ENCODE measurements around the gene UBAP1L.
"Not testable (repeated sequence)": the region's sequence is repeated elsewhere in the genome, so short reads cannot be mapped to it uniquely, and the experiment has no call there.

The UBAP1L gene

DNA sequence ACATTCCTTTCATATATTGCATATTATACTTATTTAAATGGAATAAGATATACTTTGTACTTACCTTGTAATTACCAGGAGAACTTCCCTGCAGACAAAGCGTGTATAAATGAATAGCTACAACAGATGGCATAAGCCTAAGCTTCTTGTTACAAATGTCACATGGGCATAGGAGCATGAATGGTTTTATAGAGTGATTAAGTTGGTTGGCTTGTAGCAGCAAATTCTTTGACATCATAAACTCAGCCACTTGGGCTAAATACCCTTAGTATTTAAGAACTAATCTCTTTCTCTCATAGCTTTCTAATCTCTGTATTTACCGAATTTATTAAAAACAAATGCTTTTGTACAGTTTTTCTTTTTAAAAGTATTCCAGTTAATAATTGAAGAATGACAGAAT is at the start of gene UBAP1L:
TSS of gene UBAP1L (minus strand) at position 115 of the 400 bp plus-strand sequence. CDS start 8,985 bp downstream, outside the sequence.
- DNase-seq = peak in 1 of 2 experiments; percentile 10

GRCh38 chr15:65164139-65164538 is 49.1 kb upstream of the UBAP1L start:
- no peak for DNase-seq

GRCh38 chr15:65163041-65163440 is 48.0 kb upstream of the UBAP1L start:
- DNase-seq = no peak

DNA sequence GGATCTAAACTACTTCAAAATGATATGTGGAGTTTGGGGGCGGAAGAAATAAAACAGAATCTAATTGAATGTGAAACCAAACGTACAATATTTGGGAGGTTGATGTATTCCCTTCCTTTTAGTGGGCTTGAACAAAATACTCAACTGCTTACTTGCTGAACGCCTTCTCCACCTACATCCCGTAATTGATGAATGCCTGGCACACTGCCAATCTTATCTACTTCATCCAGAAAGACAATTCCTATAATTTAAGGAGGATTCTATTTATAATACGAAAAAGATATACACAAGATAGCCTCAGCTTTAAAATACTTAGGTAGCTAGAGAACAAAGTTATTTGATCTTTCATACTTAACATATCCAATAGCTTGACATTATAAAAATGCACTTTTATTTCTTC is 41.7 kb upstream of the UBAP1L start:
- DNase-seq = no peak

DNA sequence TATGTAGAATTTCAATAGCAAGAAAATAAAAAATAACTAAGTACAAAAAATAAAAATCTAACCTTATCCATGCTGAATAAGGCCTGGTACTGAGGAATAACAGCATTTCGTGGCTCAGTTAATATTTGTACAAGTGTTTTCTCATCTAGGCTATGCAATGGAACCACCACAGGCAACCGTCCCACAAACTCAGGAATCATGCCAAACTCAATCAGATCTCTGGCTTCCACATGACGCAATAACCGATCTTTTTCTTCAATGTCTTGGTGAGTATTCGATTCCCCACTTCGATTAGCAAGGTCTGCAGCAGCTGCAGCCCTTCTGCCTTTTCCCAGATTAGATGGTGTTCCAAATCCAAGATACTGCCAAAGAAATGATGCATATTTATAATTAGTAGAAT is 39.7 kb upstream of the UBAP1L start:
- DNase-seq = no peak

GRCh38 chr15:65147902-65148301 is 32.9 kb upstream of the UBAP1L start:
- no peak for DNase-seq

- no peak for DNase-seq
These were observed 31.4 kb upstream of the UBAP1L start for GRCh38 chr15:65146438-65146837.

DNA sequence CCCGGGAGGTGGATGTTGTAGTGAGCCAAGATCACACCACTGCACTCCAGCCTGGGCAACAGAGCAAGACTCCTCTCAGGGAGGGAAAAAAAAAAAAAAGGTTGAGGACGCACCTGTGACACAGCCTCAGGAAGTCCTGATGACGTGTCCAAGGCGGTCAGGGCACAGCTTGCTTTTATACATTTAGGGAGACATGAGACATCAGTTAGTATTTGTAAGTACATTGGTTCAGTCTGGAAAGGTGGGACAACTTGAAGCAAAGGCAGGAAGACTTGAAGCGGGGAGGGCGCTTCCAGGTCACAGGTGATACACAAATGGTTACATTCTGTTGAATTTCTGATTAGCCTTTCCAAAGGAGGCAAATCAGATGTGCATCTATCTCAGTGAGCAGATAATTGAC is 23.6 kb upstream of the UBAP1L start:
- not testable (repeated sequence) for DNase-seq

- not testable (repeated sequence) for DNase-seq
These were observed 22.9 kb upstream of the UBAP1L start for GRCh38 chr15:65137893-65138292.

GRCh38 chr15:65137089-65137488 is 22.1 kb upstream of the UBAP1L start:
- not testable (repeated sequence) for DNase-seq

DNA sequence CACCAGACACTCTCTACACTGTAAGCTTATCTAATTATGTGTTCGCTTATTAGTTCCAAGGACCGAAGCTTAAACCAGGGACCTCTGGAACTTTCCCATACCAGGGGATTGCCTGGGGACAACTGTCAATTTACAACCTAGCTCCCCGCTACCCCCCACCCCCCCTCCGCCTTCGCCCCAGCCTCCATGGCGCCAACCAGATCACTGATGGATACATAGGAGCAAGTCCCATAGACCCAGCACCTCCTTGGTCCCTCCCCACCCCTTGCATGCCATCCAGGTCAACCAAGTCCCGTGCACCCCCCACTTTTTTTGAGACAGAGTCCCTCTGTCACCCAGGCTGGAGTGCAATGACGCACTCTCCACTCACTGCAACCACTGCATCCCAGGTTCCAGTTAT is 19.5 kb upstream of the UBAP1L start:
- no peak for DNase-seq

GRCh38 chr15:65133548-65134200 is 18.7 kb upstream of the UBAP1L start, which contains the start of gene PDCD7:
PDCD7 (minus strand) TSS chr15:65133808; CDS start chr15:65133781, 27 bp downstream.
- peak; percentile 84 to 96 for DNase-seq

DNA sequence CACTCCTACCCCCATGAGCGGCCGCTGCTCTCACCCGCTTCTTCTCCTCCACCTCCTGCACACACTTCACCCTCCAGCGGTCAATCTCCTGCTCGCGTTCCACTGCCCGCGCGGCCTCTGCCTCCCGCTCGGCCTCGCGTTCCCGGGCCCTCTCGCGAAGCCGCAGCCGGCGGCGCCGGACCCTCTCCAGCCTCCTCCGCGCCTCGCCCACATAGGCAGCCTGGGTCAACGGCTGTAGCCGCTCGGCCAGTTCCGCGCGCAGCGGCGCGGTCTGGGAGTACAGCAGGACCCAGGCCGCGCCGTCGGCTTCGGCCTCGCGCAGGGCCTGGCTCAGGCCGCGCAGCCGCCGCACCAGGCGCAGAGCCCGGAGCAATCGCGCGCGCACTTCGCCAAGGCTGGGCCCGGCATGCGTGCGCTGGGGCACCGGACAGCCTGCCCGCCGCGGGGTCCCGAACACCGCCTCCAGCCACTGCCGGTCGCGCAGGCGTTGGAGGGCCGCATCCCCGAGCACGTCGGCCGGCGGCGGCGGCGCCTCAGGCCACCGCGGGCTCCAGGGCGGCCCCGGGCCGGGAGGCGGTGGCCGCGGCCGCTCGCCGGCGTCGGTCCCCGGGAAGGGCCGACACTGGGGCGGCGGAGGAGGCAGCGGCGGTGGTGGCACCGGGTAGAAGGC is 18.0 kb upstream of the UBAP1L start:
- DNase-seq = peak in 1 of 2 experiments; percentile 47

DNA sequence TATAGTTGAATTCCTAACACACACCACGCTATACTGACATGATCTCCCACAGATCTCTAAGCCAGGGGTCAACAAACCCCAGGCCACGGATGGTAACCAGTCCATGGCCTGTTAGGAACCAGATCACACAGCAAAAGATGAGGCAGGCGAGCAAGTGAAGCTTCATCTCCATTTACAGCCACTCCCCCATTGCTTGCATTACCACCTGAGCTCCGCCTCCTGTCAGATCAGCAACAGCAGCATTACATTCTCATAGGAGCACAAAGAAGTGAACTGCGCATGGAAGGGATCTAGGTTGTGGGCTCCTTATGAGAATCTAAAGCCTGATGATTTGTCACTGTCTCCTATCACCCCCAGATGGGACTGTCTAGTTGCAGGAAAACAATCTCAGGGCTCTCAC is 15.9 kb upstream of the UBAP1L start:
- peak in 1 of 2 experiments; percentile 12 for DNase-seq

GRCh38 chr15:65115542-65115941 is 542 bp upstream of the UBAP1L start:
- DNase-seq = peak; percentile 51 to 87

DNA sequence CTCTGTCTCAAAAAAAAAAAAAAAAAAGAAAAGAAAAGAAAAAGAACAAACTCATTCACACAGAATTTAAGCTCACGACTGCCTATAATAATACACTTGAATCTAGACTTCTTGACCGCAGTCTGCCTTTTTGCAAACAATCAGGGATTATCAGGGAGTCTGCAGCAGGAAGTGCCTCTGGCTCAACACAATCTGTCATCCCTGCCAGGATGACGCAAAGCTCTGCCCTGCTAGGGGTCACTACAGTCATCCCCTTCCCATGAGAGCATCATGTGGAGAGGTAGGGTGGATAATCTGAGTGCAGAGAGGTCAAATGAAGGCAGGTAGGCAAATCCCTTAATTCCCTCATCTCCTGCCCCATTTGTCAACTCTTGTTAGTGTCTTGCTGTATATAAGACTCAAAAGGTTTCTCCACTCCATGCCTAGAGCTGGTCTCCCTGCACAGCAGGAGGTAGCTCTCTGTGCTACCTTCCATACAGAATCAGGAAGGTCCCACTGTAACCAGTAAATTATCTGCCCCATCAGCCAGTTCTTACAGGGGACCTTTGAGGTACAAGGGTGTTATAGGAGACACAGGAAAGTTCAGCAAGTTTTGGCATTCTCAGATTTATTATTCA is 4.2 kb downstream of the UBAP1L start:
- DNase-seq = no peak

GRCh38 chr15:65106011-65106590 is 8.9 kb downstream of the UBAP1L start:
- DNase-seq = no peak

DNA sequence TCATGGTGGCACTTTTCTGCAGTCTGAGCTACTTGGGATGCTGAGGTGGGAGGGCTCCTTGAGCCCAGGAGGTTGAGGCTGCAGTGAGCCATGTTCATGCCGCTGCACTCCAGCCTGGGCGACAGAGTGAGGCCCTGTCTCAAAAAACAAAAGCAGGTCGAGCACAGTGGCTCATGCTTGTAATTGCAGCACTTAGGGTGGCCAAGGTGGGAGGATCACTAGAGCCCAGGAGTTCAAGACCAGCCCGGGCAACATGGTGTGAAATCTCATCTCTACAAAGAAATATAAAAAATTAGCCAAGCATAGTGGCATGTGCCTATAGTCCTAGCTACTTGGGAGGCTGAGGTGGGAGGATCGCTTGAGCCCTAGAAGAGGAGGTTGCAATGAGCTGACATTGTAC is 10.0 kb downstream of the UBAP1L start:
- DNase-seq = no peak

GRCh38 chr15:65102912-65103311 is 12.1 kb downstream of the UBAP1L start:
- no peak for DNase-seq

- DNase-seq = no peak
These were observed 12.9 kb downstream of the UBAP1L start for GRCh38 chr15:65101891-65102708.

- DNase-seq = peak in 1 of 2 experiments; percentile 5
These were observed 13.5 kb downstream of the UBAP1L start for GRCh38 chr15:65101411-65101890.

GRCh38 chr15:65100442-65100841 is 14.6 kb downstream of the UBAP1L start:
- DNase-seq = no peak

DNA sequence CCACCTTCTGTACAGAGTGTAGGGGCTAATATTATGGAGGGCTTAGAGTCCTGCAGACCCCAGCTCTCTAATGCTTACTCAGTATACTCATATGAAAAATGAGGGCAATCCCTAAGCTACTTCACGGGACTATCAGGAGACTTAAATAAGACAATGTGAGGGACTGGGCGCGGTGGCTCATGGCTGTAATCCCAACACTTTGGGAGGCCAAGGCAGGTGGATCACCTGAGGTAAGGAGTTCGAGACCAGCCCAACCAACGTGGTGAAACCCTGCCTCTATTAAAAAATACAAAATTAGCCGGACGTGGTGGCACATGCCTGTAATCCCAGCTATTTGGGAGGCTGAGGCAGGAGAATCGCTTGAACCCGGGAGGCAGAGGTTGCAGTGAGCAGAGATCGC is 15.2 kb downstream of the UBAP1L start:
- not testable (repeated sequence) for DNase-seq

All from NCI-H2081 (cell line).